ENCODE data around the gene TRIM49D1. TPM values are rescaled to one million over a fixed set of nuclear protein-coding genes. Genes with fewer than 3 reads are reported as not detected.
"Not testable (repeated sequence)": the region's sequence is repeated elsewhere in the genome, so short reads cannot be mapped to it uniquely, and the experiment has no call there.

The TRIM49D1 gene, protein sequence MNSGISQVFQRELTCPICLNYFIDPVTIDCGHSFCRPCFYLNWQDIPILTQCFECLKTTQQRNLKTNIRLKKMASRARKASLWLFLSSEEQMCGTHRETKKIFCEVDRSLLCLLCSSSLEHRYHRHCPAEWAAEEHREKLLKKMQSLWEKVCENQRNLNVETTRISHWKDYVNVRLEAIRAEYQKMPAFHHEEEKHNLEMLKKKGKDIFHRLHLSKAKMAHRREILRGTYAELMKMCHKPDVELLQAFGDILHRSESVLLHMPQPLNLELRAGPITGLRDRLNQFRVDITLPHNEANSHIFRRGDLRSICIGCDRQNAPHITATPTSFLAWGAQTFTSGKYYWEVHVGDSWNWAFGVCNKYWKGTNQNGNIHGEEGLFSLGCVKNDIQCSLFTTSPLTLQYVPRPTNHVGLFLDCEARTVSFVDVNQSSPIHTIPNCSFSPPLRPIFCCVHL
- total RNA-seq = not detected

DNA sequence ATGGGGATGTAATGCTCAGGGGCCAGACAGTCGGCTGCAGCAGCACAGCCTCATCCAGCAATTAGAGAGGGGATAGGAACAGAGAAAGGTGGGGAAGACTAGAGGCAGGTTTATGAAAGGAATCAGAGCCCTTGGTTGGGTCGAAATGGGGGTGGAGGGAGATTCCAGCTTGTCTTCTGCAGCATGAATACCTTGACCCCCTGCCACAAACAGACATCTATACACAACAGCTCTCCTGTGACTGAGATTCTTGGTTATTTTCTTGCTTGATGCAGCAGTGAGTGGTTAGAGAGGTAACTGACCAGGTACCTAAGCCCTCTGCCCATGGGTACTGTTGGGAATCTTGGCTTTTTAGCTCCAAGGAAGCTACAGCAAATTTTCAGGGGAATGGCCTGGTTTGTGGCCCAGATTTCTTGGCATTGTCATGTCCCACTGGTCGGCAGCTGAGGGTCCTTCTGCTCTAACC, at the start of gene TRIM49D1:
TRIM49D1 (minus strand) TSS at position 51 of the 466 bp plus-strand sequence. CDS start 4,535 bp downstream, outside the sequence.
- H3K4me3 ChIP-seq = no peak within 1 kb of the TSS
- intact Hi-C loops (cut with DNase I) = no loop called here
- H3K9ac ChIP-seq (ENCODE audit: low read depth in 2 of 2, low read length in 2 of 2) = no peak within 1 kb of the TSS
- no peaks in the 10 kb centered on the region for H3K36me3 ChIP-seq
- H3K27me3 ChIP-seq = no peaks in the 10 kb centered on the region
- H3K9me3 ChIP-seq = no peaks in the 10 kb centered on the region
- DNase-seq = no peak
- no peaks in the 10 kb centered on the region for H3K4me1 ChIP-seq
- no peak within 1 kb of the TSS for H3K27ac ChIP-seq
- TF ChIP-seq, protein P1, sequence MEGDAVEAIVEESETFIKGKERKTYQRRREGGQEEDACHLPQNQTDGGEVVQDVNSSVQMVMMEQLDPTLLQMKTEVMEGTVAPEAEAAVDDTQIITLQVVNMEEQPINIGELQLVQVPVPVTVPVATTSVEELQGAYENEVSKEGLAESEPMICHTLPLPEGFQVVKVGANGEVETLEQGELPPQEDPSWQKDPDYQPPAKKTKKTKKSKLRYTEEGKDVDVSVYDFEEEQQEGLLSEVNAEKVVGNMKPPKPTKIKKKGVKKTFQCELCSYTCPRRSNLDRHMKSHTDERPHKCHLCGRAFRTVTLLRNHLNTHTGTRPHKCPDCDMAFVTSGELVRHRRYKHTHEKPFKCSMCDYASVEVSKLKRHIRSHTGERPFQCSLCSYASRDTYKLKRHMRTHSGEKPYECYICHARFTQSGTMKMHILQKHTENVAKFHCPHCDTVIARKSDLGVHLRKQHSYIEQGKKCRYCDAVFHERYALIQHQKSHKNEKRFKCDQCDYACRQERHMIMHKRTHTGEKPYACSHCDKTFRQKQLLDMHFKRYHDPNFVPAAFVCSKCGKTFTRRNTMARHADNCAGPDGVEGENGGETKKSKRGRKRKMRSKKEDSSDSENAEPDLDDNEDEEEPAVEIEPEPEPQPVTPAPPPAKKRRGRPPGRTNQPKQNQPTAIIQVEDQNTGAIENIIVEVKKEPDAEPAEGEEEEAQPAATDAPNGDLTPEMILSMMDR (IDR thresholded peaks at IDR 0.05) = no peak

DNA sequence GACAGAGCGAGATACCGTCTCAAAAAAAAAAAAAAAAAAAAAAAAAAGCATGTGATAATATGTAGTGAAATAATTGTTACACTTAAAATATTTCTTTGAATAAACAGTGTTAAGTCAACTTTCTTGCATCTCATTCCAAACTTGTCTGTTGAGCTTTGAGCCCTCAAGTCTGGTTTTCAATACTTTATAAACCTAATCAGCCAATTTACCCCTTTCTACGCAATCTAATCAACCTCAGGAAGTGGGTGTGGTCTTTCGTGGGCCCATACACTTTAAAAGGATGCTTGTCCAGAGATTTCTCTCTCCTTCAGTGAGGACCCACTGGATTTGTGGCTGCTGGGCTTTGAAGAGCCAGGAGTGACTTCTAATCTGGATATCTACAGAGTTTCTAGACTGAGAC, 43.7 kb upstream of the TRIM49D1 start, which contains the start of gene TRIM64:
TRIM64 (plus strand) TSS at position 301 of the 400 bp plus-strand sequence. CDS start 2,467 bp downstream, outside the sequence.
- H3K27ac ChIP-seq; H3K4me1 ChIP-seq; H3K36me3 ChIP-seq; H3K9me3 ChIP-seq; H3K27me3 ChIP-seq; intact Hi-C loops (cut with DNase I); H3K9ac ChIP-seq (ENCODE audit: low read depth in 2 of 2, low read length in 2 of 2); H3K4me3 ChIP-seq; DNase-seq: not testable (repeated sequence)

DNA sequence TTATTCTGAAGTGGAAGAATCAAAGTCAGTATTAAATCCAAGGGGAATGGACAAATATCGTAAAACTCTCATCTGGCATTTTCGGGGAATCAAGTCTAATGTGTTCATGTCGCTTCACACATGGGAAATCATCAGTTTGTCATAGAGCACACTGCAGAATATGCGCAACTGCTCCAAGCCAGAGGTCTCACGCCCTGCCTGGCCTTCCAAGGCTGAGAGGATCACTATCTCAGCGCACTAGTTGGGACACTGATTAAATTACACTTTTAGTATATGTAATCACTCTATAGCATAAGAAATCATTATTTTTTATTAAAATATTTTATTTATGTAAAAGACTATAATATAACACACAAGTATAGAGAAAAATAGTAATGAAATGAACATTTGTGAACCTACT, 38.8 kb upstream of the TRIM49D1 start:
- DNase-seq; intact Hi-C loops (cut with DNase I); H3K9me3 ChIP-seq; H3K9ac ChIP-seq (ENCODE audit: low read depth in 2 of 2, low read length in 2 of 2); H3K27me3 ChIP-seq; H3K27ac ChIP-seq; H3K4me1 ChIP-seq; H3K4me3 ChIP-seq; H3K36me3 ChIP-seq: not testable (repeated sequence)

DNA sequence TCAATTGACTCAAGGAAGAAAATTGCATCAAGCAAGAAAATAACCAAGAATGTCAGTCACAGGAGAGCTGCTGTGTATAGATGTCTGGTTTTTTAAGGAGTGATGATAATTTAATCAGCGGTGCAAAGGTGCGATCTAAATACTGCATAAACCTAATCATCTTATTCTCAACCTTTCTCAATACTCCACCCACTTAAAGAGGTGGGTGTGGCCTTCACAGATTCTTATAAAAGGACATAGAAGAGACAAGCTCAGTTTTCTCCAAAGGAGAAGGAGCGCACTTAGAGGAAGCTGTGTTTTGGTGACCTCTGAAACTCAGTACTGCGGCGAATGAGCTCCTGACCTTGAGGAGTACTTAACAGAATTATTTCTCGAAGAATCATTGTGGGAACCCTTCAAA, 1.7 kb upstream of the TRIM49D1 start, which contains the start of gene TRIM49D2:
TRIM49D2 (plus strand) TSS at position 301 of the 400 bp plus-strand sequence. CDS start 2,698 bp downstream, outside the sequence.
- H3K27me3 ChIP-seq; H3K36me3 ChIP-seq; DNase-seq; intact Hi-C loops (cut with DNase I); H3K9ac ChIP-seq (ENCODE audit: low read depth in 2 of 2, low read length in 2 of 2); H3K9me3 ChIP-seq; H3K4me1 ChIP-seq; H3K4me3 ChIP-seq; H3K27ac ChIP-seq: not testable (repeated sequence)

DNA sequence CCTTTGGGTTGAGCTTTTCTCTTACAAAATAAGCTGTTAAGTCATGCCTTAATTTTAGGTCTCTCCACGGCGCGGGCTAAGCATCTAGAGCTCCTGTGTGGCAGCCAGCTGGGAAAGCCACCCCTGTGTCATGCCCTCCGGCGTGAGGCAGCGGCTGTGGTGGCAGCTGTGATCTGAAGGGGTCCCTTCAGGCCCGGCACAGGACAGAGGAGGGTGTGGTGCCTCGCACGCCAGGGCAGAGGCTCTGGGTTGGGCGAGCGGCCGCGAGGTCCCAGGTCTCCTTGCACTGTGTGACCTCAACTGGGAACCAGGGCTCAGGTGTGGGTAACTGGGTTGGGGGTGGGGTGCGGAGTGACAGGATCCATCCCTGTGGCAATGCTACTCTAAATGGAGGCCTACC, 21.2 kb downstream of the TRIM49D1 start:
- intact Hi-C loops (cut with DNase I); H3K4me1 ChIP-seq; H3K9me3 ChIP-seq; H3K36me3 ChIP-seq; H3K4me3 ChIP-seq; H3K27ac ChIP-seq; H3K9ac ChIP-seq (ENCODE audit: low read depth in 2 of 2, low read length in 2 of 2); DNase-seq; H3K27me3 ChIP-seq: not testable (repeated sequence)

DNA sequence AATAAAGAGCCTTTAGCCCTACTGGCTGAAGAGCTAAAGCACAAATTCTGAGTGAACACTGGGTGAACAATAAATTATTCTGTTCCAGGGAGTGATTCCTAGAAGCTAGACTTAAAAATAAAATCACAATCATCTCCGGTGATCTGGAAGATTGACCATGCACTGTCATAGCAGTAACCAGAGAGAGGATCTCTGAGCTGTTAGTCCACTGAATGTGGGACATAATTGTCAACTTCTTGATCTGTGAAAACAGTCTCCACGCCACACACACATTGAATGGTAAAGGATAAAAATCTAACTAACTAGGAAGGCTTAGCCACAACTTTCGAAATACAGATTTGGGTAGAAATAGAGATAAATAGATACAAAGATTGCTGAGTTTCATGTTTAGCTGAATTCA, 28.8 kb downstream of the TRIM49D1 start:
- H3K9ac ChIP-seq (ENCODE audit: low read depth in 2 of 2, low read length in 2 of 2); H3K4me3 ChIP-seq; DNase-seq; H3K9me3 ChIP-seq; H3K36me3 ChIP-seq; H3K27me3 ChIP-seq; H3K4me1 ChIP-seq; intact Hi-C loops (cut with DNase I); H3K27ac ChIP-seq: not testable (repeated sequence)

DNA sequence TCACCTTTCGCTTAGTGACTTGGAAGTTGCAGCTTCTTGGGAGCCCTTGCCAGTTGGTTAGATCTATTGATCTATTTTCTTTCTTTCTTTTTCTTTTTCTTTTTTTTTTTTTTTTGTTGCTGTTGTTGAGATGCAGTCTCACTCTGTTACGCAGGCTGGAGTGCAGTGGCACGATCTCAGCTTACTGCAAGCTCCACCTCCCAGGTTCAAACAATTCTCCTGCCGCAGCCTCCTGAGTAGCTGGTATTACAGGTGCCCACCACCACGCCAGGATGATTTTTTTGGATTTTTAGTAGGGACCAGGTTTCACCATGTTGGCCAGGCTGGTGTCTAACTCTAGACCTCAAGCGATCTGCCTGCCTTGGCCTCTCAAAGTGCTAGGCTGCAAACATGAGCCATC, 44.5 kb downstream of the TRIM49D1 start:
- H3K27ac ChIP-seq; H3K4me1 ChIP-seq; H3K36me3 ChIP-seq; H3K4me3 ChIP-seq; DNase-seq; intact Hi-C loops (cut with DNase I); H3K9me3 ChIP-seq; H3K9ac ChIP-seq (ENCODE audit: low read depth in 2 of 2, low read length in 2 of 2); H3K27me3 ChIP-seq: not testable (repeated sequence)

DNA sequence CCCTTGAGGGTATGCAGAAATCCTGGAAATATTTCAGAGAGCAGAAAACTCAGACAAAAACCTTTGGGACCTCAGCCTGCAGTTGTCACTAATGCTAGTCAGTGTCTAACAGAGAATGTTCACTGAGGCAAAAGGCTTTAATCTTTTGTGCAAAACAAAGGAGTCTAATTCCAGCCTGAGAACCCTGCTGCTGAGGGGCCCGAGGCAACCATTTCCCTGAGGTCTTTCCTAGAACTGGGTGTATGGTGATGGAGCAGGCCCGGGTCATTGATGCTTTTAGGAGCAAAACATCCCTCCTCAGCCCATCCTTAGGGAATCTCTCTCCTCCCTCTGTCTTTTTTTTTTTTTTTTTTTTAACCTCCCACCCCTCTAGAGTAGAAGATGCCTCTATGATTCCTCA, 49.5 kb downstream of the TRIM49D1 start:
- DNase-seq; H3K4me1 ChIP-seq; H3K36me3 ChIP-seq; H3K9me3 ChIP-seq; H3K9ac ChIP-seq (ENCODE audit: low read depth in 2 of 2, low read length in 2 of 2); H3K27ac ChIP-seq; H3K4me3 ChIP-seq; H3K27me3 ChIP-seq; intact Hi-C loops (cut with DNase I): not testable (repeated sequence)

DNA sequence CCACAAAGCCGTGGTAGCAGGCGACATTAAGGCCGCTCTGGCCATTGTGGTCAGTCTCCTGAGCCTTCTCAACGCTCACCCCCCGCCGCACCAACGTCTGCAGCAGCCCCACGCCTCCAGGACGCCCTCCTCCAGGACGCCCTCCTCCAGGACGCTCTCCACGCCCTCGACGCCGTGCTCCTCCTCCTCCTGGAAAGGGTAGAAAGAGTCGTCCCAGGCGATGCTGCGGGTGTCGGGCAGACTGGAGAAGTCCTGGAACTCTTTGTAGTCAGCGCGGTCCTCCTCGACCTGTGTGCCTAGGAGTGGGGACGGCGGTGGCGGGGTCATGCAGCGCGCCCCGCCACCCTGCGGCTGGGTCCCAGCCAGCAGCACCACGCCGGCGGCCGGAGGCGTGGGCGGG, 56.8 kb downstream of the TRIM49D1 start:
- H3K4me1 ChIP-seq; H3K9me3 ChIP-seq; DNase-seq; H3K9ac ChIP-seq (ENCODE audit: low read depth in 2 of 2, low read length in 2 of 2); H3K27ac ChIP-seq; H3K4me3 ChIP-seq; intact Hi-C loops (cut with DNase I); H3K36me3 ChIP-seq; H3K27me3 ChIP-seq: not testable (repeated sequence)

DNA sequence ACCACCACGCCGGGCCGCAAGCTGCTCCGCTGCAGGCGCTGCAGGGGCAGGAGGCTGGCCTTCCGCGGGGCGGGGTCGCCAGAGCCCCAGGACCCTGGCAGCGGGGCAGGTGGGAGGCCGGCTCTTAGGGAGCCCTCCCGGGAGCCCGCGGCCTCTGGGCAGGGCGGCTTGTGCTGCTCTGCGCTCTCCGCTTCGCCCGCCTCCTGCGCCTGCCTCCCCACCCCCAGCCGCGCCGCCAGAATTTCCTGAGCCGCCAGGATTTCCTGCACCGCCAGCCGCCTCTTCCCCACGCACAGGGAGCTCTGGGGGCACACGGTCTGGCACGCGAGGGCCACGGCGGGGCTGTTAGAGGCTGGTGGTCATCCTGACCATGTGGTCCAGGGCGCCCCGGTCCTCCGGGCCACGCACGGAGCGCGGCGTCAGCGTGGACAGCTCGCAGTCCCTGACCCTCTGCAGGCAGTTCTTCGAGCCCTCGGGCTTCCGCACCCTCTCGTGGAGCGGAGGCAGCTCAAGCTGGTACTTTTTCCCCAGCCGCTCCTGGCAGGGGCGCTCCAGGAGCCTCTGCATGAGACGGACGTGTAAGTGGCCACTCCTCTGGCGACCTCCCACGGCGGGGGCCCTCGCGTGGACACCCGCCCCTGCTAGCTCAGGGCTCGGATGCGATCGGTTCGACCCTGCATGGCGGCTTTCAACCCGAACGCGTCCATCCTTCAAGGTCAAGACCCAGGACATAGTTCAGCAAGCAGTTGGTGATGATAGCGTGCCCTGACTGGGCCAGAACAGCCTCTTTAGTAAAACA, 57.9 kb downstream of the TRIM49D1 start:
- H3K9ac ChIP-seq (ENCODE audit: low read depth in 2 of 2, low read length in 2 of 2); H3K27me3 ChIP-seq; DNase-seq; H3K4me3 ChIP-seq; H3K9me3 ChIP-seq; H3K4me1 ChIP-seq; H3K36me3 ChIP-seq; intact Hi-C loops (cut with DNase I); H3K27ac ChIP-seq: not testable (repeated sequence)

All from colonic mucosa (tissue), 4 donors.